Loucy (cell line): ENCODE results near the gene ADGRL3.

Experiments
- EZH2phosphoT487 ChIP-seq: fragments of 200-600 bp; IDR thresholded peaks from 2 replicates; pipeline ENCODE4 v1.6.1; 2018; ENCODE audit warnings: antibody characterized with exemption, mild to moderate bottlenecking, moderate library complexity, borderline replicate concordance
- TF ChIP-seq, protein P1 (sequence below): fragments of 200-600 bp; sonication (generic); conservative IDR thresholded peaks from 2 replicates; pipeline ENCODE4 v1.5.1; 2014; ENCODE audit warnings: mild to moderate bottlenecking, antibody characterized with exemption, low read length

DNA sequence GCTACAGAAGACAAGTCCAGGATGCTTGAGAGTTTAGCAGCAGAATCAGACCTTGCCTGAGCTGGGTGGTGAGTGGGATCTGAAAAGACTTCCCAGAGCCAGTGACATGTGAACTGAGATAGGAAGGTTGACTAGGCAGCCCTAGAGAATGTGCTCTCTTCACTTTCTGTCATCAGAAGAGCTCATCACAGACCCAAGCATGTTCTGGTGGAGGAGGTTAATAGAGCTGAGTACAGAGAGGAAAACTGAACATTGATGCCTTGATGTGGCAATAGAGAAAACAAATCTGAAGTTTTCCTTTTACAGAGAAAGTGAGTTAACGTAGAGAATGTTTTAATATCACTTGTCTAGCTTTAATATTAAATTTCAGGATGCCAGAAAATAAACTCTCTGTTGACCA lies 17.1 kb downstream of the ADGRL3 start:
- TF ChIP-seq, protein P1, sequence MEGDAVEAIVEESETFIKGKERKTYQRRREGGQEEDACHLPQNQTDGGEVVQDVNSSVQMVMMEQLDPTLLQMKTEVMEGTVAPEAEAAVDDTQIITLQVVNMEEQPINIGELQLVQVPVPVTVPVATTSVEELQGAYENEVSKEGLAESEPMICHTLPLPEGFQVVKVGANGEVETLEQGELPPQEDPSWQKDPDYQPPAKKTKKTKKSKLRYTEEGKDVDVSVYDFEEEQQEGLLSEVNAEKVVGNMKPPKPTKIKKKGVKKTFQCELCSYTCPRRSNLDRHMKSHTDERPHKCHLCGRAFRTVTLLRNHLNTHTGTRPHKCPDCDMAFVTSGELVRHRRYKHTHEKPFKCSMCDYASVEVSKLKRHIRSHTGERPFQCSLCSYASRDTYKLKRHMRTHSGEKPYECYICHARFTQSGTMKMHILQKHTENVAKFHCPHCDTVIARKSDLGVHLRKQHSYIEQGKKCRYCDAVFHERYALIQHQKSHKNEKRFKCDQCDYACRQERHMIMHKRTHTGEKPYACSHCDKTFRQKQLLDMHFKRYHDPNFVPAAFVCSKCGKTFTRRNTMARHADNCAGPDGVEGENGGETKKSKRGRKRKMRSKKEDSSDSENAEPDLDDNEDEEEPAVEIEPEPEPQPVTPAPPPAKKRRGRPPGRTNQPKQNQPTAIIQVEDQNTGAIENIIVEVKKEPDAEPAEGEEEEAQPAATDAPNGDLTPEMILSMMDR, result no peak
- no peak for TF ChIP-seq EZH2phosphoT487
